ENCODE measurements around the gene KCNJ2.

Gene KCNJ2

GRCh38 chr17:70168977-70169708 lies at the start of gene KCNJ2:
KCNJ2 (plus strand) TSS chr17:70169532; CDS start chr17:70175040, 5,508 bp downstream.
- no peak for FAIRE-seq

GRCh38 chr17:70119545-70119944 lies 49.8 kb upstream of the KCNJ2 start:
- FAIRE-seq = no peak

- FAIRE-seq = no peak
Observed at GRCh38 chr17:70119983-70120382, 49.3 kb upstream of the KCNJ2 start.

- no peak for FAIRE-seq
Observed at GRCh38 chr17:70120425-70120824, 48.9 kb upstream of the KCNJ2 start.

GRCh38 chr17:70121126-70121525 lies 48.2 kb upstream of the KCNJ2 start:
- no peak for FAIRE-seq

GRCh38 chr17:70123193-70123592 lies 46.1 kb upstream of the KCNJ2 start:
- no peak for FAIRE-seq

GRCh38 chr17:70124723-70125122 lies 44.6 kb upstream of the KCNJ2 start:
- FAIRE-seq = no peak

GRCh38 chr17:70127221-70127873 lies 42.0 kb upstream of the KCNJ2 start:
- FAIRE-seq = no peak

GRCh38 chr17:70128727-70129238 lies 40.5 kb upstream of the KCNJ2 start:
- no peak for FAIRE-seq

GRCh38 chr17:70130289-70130688 lies 39.0 kb upstream of the KCNJ2 start:
- FAIRE-seq = no peak

- no peak for FAIRE-seq
Observed at GRCh38 chr17:70132505-70132904, 36.8 kb upstream of the KCNJ2 start.

- no peak for FAIRE-seq
Observed at GRCh38 chr17:70134042-70134441, 35.3 kb upstream of the KCNJ2 start.

GRCh38 chr17:70134777-70135176 lies 34.6 kb upstream of the KCNJ2 start:
- FAIRE-seq = no peak

GRCh38 chr17:70136131-70136530 lies 33.2 kb upstream of the KCNJ2 start:
- FAIRE-seq = no peak

- no peak for FAIRE-seq
Observed at GRCh38 chr17:70137451-70138230, 31.7 kb upstream of the KCNJ2 start.

GRCh38 chr17:70138291-70138865 lies 31.0 kb upstream of the KCNJ2 start:
- no peak for FAIRE-seq

GRCh38 chr17:70139449-70139993 lies 29.8 kb upstream of the KCNJ2 start:
- FAIRE-seq = no peak

- FAIRE-seq = peak; percentile 90
Observed at GRCh38 chr17:70144260-70144846, 25.0 kb upstream of the KCNJ2 start.

- no peak for FAIRE-seq
Observed at GRCh38 chr17:70153210-70153609, 16.1 kb upstream of the KCNJ2 start.

GRCh38 chr17:70157151-70157550 lies 12.2 kb upstream of the KCNJ2 start:
- FAIRE-seq = no peak

- FAIRE-seq = no peak
Observed at GRCh38 chr17:70158180-70158579, 11.2 kb upstream of the KCNJ2 start.

- FAIRE-seq = no peak
Observed at GRCh38 chr17:70158591-70158990, 10.7 kb upstream of the KCNJ2 start.

Measured in A204.1 (cell line).